ENCODE measurements around the gene MPG. TPM values are rescaled to one million over a fixed set of nuclear protein-coding genes. Genes with fewer than 3 reads are reported as not detected.

The MPG gene
- total RNA-seq, 2 experiments from 2014 or later = 58.1 to 119 TPM

GRCh38 chr16:76535-77272 is 1.3 kb upstream of the MPG start:
- Histone ChIP-seq H3K4me3 (ENCODE audit: low read depth, low read length, poor library complexity, severe bottlenecking) (peak overlapping the region; percentile 86), H3K27ac (ENCODE audit: low read depth, low read length, poor library complexity, severe bottlenecking) (peak overlapping the region; percentile 35), H3K79me2 (ENCODE audit: insufficient read depth, low read depth, low read length) (no peaks in the 10 kb centered on the region), H3K9me3 (ENCODE audit: low read length) (no peaks in the 10 kb centered on the region), H3K36me3 (ENCODE audit: insufficient read depth, low read length) (peaks cover 3% of the 10 kb centered on the region; the same call in 1 of the 2 replicates), H4K20me1 (ENCODE audit: insufficient read depth, low read length) (no peaks in the 10 kb centered on the region), H3K9me2 (ENCODE audit: insufficient read depth, low read length) (no peaks in the 10 kb centered on the region), H3K4me1 (ENCODE audit: insufficient read depth, low read length, poor library complexity, severe bottlenecking) (peaks cover 29% of the 10 kb centered on the region), H3K4me2 (ENCODE audit: low read length) (peak overlapping the region; percentile 92), H2AFZ (ENCODE audit: low read length) (no peak overlapping the region)
- peak; percentile 40 for DNase-seq (ENCODE audit: low spot score)
- ChIA-PET POLR2A (interaction anchor here (0.5 kb wide), 1 partner anchor 20 kb away, joined by 3 read pairs; no protein-coding TSS in a partner anchor), CTCF (ENCODE audit: unreplicated experiment) (no interaction called here)
- TF ChIP-seq EZH2phosphoT487 (IDR thresholded peaks at IDR 0.05; ENCODE audit: borderline replicate concordance, low read depth, low read length) = no peak
- TF ChIP-seq, protein P1, sequence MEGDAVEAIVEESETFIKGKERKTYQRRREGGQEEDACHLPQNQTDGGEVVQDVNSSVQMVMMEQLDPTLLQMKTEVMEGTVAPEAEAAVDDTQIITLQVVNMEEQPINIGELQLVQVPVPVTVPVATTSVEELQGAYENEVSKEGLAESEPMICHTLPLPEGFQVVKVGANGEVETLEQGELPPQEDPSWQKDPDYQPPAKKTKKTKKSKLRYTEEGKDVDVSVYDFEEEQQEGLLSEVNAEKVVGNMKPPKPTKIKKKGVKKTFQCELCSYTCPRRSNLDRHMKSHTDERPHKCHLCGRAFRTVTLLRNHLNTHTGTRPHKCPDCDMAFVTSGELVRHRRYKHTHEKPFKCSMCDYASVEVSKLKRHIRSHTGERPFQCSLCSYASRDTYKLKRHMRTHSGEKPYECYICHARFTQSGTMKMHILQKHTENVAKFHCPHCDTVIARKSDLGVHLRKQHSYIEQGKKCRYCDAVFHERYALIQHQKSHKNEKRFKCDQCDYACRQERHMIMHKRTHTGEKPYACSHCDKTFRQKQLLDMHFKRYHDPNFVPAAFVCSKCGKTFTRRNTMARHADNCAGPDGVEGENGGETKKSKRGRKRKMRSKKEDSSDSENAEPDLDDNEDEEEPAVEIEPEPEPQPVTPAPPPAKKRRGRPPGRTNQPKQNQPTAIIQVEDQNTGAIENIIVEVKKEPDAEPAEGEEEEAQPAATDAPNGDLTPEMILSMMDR (conservative IDR thresholded peaks at IDR 0.05; ENCODE audit: low read length) = no peak
- no TSS peak for BruUV-seq (replicated peaks)
- intact Hi-C loops (cut with micrococcal nuclease; ENCODE audit: unreplicated experiment) = loop anchor here (2.0 kb wide), 1 partner anchor 24 kb away; the partner anchor contains the start of genes POLR3K and SNRNP25

DNA sequence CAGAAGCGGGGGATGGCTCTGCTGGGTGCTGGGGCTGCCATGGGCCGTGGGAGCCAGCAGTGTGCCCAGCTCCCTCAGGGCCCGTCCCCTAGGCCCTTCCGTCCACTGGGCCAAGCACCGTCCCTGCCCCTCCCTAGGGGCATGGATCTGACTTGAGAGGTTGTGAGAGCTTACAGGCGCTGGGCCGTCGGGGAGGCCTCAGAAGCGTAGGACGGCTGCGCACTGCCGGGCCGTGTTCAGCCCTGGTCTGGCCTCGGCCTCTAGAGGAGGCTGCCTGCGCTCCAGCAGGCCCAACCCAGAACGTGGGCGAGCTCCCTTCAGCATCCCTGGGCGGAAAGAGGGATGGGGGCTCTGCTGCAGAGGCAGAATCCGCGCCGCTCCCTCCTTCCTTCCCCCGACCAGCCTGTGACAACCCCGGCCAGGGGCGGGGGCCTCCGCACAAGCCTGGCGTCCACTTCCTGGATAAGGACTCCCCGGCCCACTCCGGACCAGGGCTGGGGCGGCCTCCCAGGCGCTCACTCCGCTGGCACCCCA is 685 bp upstream of the MPG start:
- DNase-seq (ENCODE audit: low spot score) = peak; percentile 62
- Histone ChIP-seq H3K4me3 (ENCODE audit: low read depth, low read length, poor library complexity, severe bottlenecking) (peak overlapping the region; percentile 86), H3K27ac (ENCODE audit: low read depth, low read length, poor library complexity, severe bottlenecking) (peak overlapping the region; percentile 35), H3K4me2 (ENCODE audit: low read length) (peak overlapping the region; percentile 92), H3K79me2 (ENCODE audit: insufficient read depth, low read depth, low read length) (no peaks in the 10 kb centered on the region), H3K9me2 (ENCODE audit: insufficient read depth, low read length) (no peaks in the 10 kb centered on the region), H3K4me1 (ENCODE audit: insufficient read depth, low read length, poor library complexity, severe bottlenecking) (peaks cover 29% of the 10 kb centered on the region), H2AFZ (ENCODE audit: low read length) (peak overlapping the region; percentile 70; the same call in 1 of the 2 replicates), H3K9me3 (ENCODE audit: low read length) (no peaks in the 10 kb centered on the region), H3K36me3 (ENCODE audit: insufficient read depth, low read length) (peaks cover 3% of the 10 kb centered on the region; the same call in 1 of the 2 replicates), H4K20me1 (ENCODE audit: insufficient read depth, low read length) (no peaks in the 10 kb centered on the region)
- ChIA-PET CTCF (ENCODE audit: unreplicated experiment) (no interaction called here), POLR2A (interaction anchor here (0.5 to 0.6 kb wide), 2 partner anchors 20 to 455 kb away, joined by 3 read pairs; no protein-coding TSS in a partner anchor)
- no TSS peak for BruUV-seq (replicated peaks)
- no peak for TF ChIP-seq EZH2phosphoT487 (IDR thresholded peaks at IDR 0.05; ENCODE audit: borderline replicate concordance, low read depth, low read length)
- TF ChIP-seq, protein P1 (conservative IDR thresholded peaks at IDR 0.05; ENCODE audit: low read length) = no peak
- intact Hi-C loops (cut with micrococcal nuclease; ENCODE audit: unreplicated experiment) = loop anchor here (2.0 kb wide), 1 partner anchor 25 kb away; the partner anchor contains the start of genes POLR3K and SNRNP25
